Activated T-cell treated with anti-CD3 and anti-CD28 coated beads, Interleukin-2, amount 50 U/mL, for 72 hours (primary cell): ENCODE measurements around the gene RBMS2. TPM values are rescaled to one million over a fixed set of nuclear protein-coding genes. Genes with fewer than 3 reads are reported as not detected.

ENCODE experiments used
- ATAC-seq, 2 donors: fragments of 150-1000 bp; cut with Tn5 transposase; replicated peaks in 1 of 2; 2 replicates each; pipeline ENCODE4 v1.10.0; 2021; ENCODE audit warnings: moderate library complexity in 2 of 2, mild to moderate bottlenecking in 1 of 2
- DNase-seq, 2 donors: peaks; one replicate each; pipeline ENCODE4 v3.0.0; 2021 to 2022; ENCODE audit warnings: mixed read lengths in 1 of 2
- H3K27ac Mint-ChIP-seq: one replicate; pipeline ENCODE4 v1.8.0; 2022; ENCODE audit warnings: mild to moderate bottlenecking, moderate library complexity, mixed read lengths
- H3K27me3 Mint-ChIP-seq: one replicate; pipeline ENCODE4 v1.8.0; 2022; ENCODE audit warnings: low read depth, mixed read lengths
- H3K36me3 Mint-ChIP-seq, 2 donors: one replicate each; pipeline ENCODE4 v1.8.0; 2022; ENCODE audit warnings: mixed read lengths in 2 of 2, mild to moderate bottlenecking in 1 of 2; ENCODE audit not compliant: insufficient read depth in 2 of 2
- H3K4me1 Mint-ChIP-seq: one replicate; pipeline ENCODE4 v1.8.0; 2022; ENCODE audit warnings: low read depth, mixed read lengths
- H3K4me3 Mint-ChIP-seq, 2 donors: one replicate each; pipeline ENCODE4 v1.8.0; 2022; ENCODE audit warnings: mild to moderate bottlenecking in 2 of 2, mixed read lengths in 2 of 2, moderate library complexity in 2 of 2
- H3K9me3 Mint-ChIP-seq, 2 donors: one replicate each; pipeline ENCODE4 v1.8.0; 2022; ENCODE audit warnings: mixed read lengths in 2 of 2
- total RNA-seq, 2 donors: library from RNA; stranded (reverse); gene quantifications; one replicate each; pipeline ENCODE4 v1.2.3, GENCODE V29; 2022

The RBMS2 gene
- total RNA-seq, 2 donors from 2014 or later, result 7.9 to 12.7 TPM

DNA sequence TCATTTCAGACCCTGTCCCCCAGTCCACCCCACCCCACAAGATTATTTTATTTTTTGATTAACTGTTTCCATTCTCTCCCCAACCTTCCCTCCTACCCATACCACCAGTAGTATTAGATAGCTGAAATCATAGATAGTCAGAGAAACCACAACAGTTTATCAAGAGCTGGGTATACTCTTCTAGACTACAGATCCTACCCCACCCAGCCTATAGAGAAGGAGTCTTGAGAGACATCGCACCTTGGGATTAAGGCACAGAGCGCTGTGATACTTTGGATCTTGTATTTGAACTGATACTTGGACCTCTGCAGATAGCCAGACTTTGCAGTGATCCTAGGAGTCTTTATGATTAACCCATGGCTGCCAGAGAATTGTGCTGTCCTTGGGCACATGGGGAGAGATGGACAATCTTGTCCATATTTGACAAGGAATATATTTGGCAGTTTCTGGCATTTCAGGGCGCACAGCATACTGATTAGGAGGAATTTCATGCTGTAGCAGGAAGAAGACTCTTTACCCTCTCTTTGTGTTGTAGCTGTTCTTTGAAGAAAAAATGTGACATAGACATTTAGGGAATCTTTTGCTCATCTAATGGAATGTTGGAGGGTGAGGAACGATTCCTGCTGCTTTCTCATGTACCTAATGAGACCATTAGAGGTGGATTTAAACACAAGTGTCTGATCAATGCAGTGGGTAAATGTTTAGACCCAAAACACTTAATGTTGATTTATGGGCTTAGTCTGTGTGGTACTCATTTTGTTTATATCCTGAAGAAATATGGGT, 982 bp downstream of the RBMS2 start:
- ATAC-seq (no peak), DNase-seq (no peak)
- H3K4me3 Mint-ChIP-seq, result peak overlapping the region; percentile 95 to 96
- peaks cover 0 to 1% of the 10 kb centered on the region in 2 donors for H3K36me3 Mint-ChIP-seq
- H3K27ac Mint-ChIP-seq, result peak overlapping the region; percentile 96
- H3K9me3 Mint-ChIP-seq, result no peaks in the 10 kb centered on the region
- H3K4me1 Mint-ChIP-seq, result peaks cover 33% of the 10 kb centered on the region
- no peaks in the 10 kb centered on the region for H3K27me3 Mint-ChIP-seq

DNA sequence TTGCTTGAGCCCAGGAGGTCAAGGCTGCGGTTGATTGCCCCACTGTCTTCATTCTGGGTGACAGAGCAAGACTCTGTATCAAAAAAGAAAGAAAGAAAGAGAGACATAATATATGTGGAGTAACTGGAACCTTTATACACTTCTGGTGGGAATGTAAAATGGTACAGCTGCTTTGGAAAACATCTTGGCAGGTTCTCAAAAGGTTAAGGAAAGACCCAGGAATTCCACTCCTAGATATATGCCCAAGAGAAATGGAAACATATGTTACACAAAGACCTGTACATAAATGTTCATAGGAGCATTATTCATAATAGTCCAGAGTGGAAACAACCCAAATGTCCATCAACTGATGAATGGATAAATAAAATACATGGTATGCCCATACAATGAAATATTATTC, 7.2 kb downstream of the RBMS2 start:
- Mint-ChIP-seq H3K4me3 (no peak overlapping the region), H3K4me1 (no peaks in the 10 kb centered on the region), H3K36me3 (no peaks in the 10 kb centered on the region), H3K27me3 (no peaks in the 10 kb centered on the region), H3K9me3 (no peaks in the 10 kb centered on the region), H3K27ac (no peak overlapping the region)
- ATAC-seq (no peak), DNase-seq (no peak)

DNA sequence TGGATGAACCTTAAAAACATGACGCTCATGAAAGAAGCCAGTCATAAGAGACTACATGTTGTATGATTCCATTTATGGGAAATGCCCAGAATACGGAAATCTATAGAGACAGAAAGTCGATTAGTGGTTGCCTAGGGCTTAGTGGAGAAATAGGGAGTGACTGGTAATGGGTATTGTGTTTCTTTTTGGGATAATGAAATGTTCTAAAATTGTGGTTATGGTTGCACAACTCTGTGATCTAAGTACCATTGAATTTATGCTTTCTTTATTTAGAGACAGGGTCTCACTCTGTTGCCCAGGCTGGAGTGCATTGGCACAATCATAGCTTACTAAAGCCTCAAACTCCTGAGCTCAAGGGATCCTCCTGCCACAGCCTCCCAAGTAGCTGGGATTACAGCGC, 8.0 kb downstream of the RBMS2 start:
- Mint-ChIP-seq H3K4me3 (no peak overlapping the region), H3K27me3 (no peaks in the 10 kb centered on the region), H3K36me3 (no peaks in the 10 kb centered on the region), H3K9me3 (no peaks in the 10 kb centered on the region), H3K27ac (no peak overlapping the region), H3K4me1 (no peaks in the 10 kb centered on the region)
- DNase-seq (no peak), ATAC-seq (no peak)

DNA sequence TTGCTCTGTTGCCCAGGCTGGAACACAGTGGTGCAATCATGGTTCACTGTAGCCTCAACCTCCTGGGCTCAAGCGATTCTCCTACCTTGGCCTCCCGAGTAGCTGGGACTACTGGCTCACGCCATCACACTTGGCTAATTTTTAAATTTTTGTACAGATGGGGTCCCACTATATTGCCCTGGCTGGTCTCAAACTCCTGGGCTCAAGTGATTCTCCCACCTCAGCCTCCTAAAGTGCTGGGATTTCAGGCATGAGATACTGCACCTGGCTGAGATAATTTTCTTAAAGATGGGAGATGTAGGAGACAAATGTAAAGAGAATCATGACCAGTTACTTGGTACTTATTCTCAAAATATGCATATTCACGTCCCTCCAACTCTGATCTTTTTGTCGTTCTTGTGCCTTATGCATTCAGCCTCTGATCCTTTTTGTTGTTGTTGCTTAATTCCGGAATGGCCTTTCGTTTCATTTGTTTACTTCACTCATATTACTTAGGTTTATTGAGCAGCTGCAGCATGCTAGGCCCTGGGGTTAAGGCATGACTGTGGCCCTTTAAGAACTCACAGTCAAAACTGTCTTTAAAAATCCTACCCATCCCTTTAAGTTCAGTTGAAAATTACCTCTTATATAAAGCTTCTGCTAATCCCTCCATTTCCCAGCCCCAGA, 8.9 kb downstream of the RBMS2 start:
- H3K4me1 Mint-ChIP-seq, result no peaks in the 10 kb centered on the region
- DNase-seq (no peak), ATAC-seq (no peak)
- no peaks in the 10 kb centered on the region for H3K27me3 Mint-ChIP-seq
- H3K9me3 Mint-ChIP-seq, result no peaks in the 10 kb centered on the region
- H3K27ac Mint-ChIP-seq, result no peak overlapping the region
- no peaks in the 10 kb centered on the region for H3K36me3 Mint-ChIP-seq
- H3K4me3 Mint-ChIP-seq, result no peak overlapping the region

DNA sequence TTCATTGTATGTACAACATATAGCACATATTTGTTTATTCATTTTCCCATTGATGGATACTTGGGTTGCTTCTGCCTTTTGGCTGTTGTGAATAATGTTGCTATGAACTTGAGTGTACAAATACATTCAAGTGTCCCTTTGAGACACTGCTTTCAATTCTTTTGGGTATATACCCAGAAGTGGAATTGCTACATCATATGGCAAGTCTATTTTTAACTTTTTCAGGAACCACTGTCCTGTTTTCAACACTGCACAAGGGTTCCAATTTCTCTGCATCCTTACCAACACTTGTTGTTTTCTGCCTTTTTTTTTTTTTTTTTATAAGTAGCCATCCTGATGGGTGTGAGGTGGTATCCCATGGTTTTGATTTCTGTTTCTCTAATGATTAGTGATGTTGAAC, 15.9 kb downstream of the RBMS2 start:
- DNase-seq (no peak), ATAC-seq (no peak)
- Mint-ChIP-seq H3K27ac (no peak overlapping the region), H3K36me3 (no peaks in the 10 kb centered on the region), H3K27me3 (no peaks in the 10 kb centered on the region), H3K4me1 (no peaks in the 10 kb centered on the region), H3K9me3 (no peaks in the 10 kb centered on the region), H3K4me3 (no peak overlapping the region)

DNA sequence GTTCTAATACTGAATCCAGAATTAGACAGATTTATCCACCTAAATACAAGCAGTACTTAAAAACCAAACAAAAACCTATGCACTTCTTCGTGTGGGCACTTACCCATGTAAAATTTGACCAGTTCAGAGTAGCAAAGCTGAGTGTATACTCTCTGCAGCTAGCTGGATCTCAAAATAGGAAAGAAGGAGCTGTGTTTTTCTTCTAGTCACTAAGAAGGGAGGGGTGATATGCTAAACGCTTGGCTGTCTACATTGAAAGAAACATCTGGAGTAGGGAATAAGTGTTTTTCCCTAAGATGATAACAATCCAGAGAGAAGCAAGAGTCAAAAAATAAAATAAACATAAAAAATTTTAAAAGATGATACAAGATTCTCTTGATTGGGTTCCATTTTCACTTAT, 20.0 kb downstream of the RBMS2 start:
- Mint-ChIP-seq H3K9me3 (no peaks in the 10 kb centered on the region), H3K27me3 (no peaks in the 10 kb centered on the region), H3K36me3 (no peaks in the 10 kb centered on the region), H3K4me1 (no peaks in the 10 kb centered on the region), H3K27ac (no peak overlapping the region), H3K4me3 (no peak overlapping the region)
- DNase-seq, result no peak
- no peak for ATAC-seq

DNA sequence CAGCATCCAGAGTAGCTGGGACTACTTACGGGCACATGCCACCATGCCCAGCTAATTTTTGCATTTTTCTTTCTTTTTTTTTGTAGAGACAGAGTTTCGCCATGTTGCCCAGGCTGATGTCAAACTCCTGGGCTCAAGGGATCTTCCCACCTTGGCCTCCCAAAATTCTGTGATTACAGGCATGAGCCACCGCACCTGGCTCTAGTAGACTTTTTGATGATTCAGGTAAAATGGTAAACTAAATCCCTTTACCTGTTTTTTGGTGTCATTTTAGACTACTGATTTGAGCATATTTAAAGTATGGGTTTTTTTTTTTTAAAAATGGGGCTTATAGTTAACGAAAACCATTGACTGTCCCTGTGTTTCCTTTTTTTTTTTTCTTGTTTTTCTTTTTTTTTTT, 20.5 kb downstream of the RBMS2 start:
- Mint-ChIP-seq H3K4me1 (no peaks in the 10 kb centered on the region), H3K36me3 (no peaks in the 10 kb centered on the region), H3K4me3 (no peak overlapping the region), H3K27ac (no peak overlapping the region), H3K9me3 (no peaks in the 10 kb centered on the region), H3K27me3 (no peaks in the 10 kb centered on the region)
- DNase-seq (no peak), ATAC-seq (no peak)

DNA sequence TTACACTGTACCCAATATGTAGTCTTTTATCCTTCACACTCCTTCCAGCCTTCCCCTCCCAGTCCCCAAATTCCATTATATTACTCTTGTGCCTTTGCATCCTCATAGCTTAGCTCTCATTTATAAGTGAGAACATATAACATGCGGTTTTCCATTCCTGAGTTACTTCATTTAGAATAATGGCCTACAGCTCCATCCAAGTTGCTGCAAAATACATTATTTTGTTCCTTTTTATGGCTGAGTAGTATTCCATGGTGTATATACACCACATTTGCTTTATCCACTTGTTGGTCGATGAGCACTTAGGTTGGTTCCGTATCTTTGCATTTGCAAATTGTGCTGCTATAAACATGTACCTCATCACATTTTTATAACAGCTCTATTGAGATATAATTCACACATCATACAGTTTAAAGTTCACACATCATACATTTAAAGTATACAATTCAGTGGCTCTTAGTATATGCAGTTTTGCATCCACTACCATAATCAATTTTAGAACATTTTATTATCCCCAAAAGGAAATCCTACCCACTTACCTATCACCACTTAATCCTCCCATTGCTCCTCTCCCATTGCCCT, 23.5 kb downstream of the RBMS2 start:
- no peaks in the 10 kb centered on the region for H3K9me3 Mint-ChIP-seq
- ATAC-seq (no peak), DNase-seq (no peak)
- H3K4me1 Mint-ChIP-seq, result no peaks in the 10 kb centered on the region
- H3K27me3 Mint-ChIP-seq, result no peaks in the 10 kb centered on the region
- H3K36me3 Mint-ChIP-seq, result no peaks in the 10 kb centered on the region
- no peak overlapping the region for H3K4me3 Mint-ChIP-seq
- H3K27ac Mint-ChIP-seq, result no peak overlapping the region

DNA sequence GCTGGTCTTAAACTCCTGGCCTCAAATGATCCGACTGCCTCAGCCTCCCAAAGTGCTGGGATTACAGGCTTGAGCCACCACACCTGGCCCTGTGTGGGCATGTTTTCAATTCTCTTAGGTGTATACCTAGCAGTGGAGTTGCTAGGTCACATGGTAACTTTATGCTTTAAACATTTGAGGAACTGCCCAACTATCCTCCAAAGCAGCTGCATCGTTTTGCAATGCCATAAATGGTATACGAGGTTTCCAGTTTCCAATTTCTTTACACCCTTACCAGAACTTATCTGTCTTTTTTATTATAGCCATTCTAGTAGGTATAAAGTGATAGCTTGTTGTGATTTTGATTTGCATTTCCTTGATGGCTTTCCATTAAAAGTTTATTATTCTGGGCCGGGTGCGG, 25.1 kb downstream of the RBMS2 start:
- Mint-ChIP-seq H3K4me3 (no peak overlapping the region), H3K27me3 (no peaks in the 10 kb centered on the region), H3K36me3 (no peaks in the 10 kb centered on the region), H3K27ac (no peak overlapping the region), H3K9me3 (no peaks in the 10 kb centered on the region), H3K4me1 (no peaks in the 10 kb centered on the region)
- DNase-seq (no peak), ATAC-seq (no peak)

DNA sequence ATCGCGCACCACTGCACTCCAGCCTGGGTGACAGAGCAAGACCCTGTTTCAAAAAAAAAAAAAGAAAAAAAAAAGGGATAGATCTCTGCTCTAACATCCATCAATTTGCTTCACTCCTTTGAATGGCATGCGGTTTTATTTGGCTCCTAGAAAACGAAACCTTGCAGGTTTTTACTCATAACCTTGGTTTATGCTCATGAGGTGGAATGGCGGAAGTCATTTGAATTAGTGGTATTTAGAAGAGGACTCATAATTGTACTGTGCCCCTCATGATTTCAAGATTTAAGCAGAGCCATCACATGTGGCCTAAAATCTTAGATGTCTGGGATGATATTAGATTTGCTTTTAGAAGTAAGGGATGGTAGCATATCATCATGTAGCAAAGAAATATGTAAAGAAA, 29.4 kb downstream of the RBMS2 start:
- DNase-seq (no peak), ATAC-seq (no peak)
- Mint-ChIP-seq H3K9me3 (no peaks in the 10 kb centered on the region), H3K4me3 (no peak overlapping the region), H3K36me3 (no peaks in the 10 kb centered on the region), H3K27ac (no peak overlapping the region), H3K27me3 (no peaks in the 10 kb centered on the region), H3K4me1 (no peaks in the 10 kb centered on the region)

DNA sequence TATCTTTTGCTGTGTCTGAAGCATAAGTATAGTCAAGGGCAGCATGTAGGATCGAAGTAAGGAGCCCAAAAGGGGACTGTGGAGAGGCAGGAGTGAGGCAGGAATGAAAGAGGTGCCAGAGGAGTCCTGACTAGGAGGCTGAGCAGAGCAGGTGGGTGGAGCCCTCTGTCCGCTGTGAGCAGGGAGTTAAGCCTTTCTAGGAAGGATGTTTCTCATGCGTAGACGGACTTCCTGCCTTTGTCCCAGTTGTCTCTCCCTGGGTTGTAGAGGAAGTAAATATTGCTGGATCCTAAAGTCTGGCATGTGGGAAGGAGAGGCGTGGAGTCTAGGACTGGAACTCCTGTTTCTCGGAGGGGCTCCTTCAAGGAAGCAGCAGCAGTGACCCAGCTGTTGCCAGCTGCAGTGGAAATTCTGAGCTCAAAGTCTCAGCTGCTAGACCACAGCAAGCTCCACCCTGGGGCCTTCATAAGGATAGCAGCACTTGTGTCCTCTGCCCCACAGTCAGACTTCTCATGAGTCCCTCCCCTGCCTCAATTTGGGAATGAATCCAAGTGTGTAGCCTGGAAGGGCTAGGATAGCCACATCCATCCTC, 44.0 kb downstream of the RBMS2 start:
- H3K4me3 Mint-ChIP-seq, result peak overlapping the region; percentile 44 to 56
- ATAC-seq (peak; percentile 75 to 85), DNase-seq (peak; percentile 21 to 37)
- peak overlapping the region; percentile 83 for H3K27ac Mint-ChIP-seq
- H3K27me3 Mint-ChIP-seq, result no peaks in the 10 kb centered on the region
- no peaks in the 10 kb centered on the region for H3K36me3 Mint-ChIP-seq
- H3K4me1 Mint-ChIP-seq, result peaks cover 27% of the 10 kb centered on the region
- H3K9me3 Mint-ChIP-seq, result no peaks in the 10 kb centered on the region

DNA sequence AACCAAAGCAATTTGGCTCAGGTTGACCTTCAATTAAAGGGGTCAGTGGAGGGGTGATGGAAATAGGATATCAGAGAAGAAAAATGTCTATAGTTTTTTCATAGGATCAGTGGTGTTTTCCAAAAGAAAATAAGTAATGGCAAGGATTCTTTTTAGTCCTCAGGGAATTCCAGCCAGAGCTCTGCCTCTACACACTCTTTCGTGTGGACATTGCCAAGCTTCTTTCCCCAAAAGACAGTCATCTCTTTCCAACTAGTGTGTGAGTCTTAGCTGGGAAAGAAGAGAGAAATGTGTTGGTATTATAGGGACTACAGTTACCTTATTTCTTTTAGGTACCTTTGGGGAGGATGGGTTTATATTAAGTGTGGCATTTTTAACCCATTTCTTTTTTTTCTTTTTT, 46.5 kb downstream of the RBMS2 start:
- DNase-seq (no peak), ATAC-seq (no peak)
- peaks cover 37% of the 10 kb centered on the region for H3K4me1 Mint-ChIP-seq
- no peaks in the 10 kb centered on the region for H3K36me3 Mint-ChIP-seq
- H3K27ac Mint-ChIP-seq, result peak overlapping the region; percentile 43
- no peaks in the 10 kb centered on the region for H3K27me3 Mint-ChIP-seq
- no peaks in the 10 kb centered on the region for H3K9me3 Mint-ChIP-seq
- no peak overlapping the region for H3K4me3 Mint-ChIP-seq

DNA sequence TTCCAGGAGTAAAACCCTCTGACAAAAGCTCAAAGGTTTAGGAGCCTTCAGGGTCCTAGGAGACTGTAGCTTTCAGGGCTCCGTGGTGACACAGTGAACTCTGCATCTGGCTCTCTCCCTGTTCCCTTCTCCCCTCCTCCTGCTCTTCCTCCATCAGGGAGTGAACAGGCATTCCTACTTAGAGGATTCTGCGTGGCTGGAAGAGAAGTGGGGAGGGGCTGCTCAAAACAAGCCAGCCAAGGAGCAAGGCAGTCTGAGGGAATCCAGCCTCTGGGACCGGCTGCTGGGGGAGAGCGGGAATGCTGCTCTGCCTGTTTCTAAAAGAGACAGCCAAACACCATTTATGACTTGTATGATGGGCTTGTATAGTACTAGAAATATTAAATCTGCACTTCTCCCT, 49.5 kb downstream of the RBMS2 start:
- Mint-ChIP-seq H3K9me3 (no peaks in the 10 kb centered on the region), H3K4me1 (peaks cover 26% of the 10 kb centered on the region), H3K36me3 (no peaks in the 10 kb centered on the region), H3K4me3 (peak overlapping the region in 1 of 2 donors; percentile 44), H3K27ac (no peak overlapping the region), H3K27me3 (no peaks in the 10 kb centered on the region)
- DNase-seq (no peak), ATAC-seq (no peak)
